HG02852 (cell line): ENCODE results near the gene NDUFB4.

ENCODE experiments used
- ATAC-seq: cut with Tn5 transposase; IDR thresholded peaks from one replicate; pipeline ENCODE4 v1.9.1; 2021; ENCODE audit warnings: mild to moderate bottlenecking, moderate library complexity; ENCODE audit not compliant: unreplicated experiment

Gene NDUFB4

DNA sequence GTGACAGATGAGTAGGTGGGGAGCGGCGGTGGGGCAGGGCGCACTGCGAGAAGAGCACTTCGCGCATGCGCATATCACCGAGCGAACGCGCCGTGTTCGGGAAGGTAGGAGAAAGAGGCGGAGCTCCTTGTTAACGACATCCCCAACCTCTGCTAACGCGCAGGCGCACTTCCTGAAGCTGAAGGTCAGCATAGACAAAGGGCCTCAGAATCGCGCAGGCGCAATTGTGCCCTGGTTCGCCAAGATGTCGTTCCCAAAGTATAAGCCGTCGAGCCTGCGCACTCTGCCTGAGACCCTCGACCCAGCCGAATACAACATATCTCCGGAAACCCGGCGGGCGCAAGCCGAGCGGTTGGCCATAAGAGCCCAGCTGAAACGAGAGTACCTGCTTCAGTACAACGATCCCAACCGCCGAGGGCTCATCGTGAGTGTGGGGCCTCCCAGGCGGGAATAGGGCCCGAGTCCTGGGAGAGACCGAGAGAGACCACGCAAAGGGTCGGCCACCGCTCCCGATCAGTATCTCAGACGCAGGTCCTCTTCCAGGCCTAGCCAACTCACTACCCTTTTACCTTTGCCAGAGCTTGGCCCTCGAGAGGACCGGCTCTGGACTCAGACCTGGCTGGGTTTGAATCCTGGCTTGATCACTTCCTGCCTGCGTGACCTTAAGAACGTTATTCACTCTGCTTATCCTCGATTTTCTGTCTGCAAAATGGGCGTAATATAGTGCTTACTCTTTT, at the start of gene NDUFB4:
TSS of gene NDUFB4 (plus strand) at position 221 of the 737 bp plus-strand sequence. CDS start at position 245, 24 bp downstream.
- ATAC-seq = peak; percentile 93

DNA sequence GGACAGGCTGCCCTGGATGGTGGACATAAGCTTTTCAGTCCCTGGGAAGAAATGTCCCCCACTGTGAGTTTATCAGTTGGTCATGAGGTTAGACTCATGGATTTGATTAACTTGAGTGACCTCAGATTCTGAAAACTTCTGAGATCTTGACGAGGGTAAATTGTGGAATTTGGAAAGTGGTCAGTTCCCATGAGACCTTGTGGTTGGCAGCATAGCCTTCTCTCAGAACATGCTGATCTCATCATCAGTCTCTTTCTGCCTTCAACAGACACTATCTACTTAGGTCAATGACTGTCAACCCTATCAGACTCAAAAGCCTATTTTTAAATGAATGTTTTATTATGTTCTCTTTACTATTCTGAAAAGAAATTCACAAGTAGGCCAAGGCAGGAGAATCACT, 45.6 kb upstream of the NDUFB4 start:
- no peak for ATAC-seq

DNA sequence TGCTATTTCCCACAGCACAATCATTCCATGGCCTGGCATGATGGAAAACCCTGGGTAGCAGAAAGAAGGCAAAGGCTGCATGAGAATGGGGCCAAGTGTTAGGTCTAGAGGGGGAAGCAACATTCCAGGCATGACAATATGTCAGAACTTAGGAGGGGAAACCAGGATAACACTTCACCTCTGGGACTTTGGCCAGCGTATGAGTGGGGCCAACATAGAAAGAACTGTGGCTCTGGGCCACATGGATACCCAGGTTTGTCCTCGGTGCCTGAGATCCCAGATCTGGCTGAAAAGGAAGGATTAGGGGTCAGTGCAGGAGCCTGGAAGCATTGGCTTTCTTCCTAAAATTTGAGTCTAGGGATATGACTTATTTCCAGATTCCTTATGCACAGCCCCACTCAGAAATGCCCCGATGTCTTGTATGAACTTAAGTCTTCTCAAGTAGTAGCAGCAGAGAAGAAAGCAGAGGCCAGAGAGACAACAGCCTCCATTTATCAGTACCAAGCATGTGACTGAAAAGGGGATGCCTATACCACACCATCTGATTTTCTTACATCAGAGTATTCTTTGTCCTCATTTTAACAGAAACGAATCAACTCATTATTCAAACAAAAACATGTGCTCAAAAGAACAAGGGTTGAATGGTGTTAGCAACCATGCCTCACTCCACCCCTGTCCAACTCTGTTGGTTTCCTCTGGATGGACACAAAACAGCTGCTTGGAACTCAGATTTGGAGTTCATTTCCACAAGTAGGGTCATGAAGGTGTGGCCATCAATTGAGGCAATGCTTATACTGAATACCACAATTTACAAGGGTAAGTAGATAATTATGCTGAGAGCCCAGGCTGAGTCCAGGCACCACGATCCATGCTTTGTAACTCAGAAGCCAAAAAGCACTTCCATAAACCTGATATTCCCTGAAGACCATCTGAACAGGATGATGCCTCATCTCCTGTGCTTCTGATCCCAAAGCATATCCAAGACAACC, 43.7 kb upstream of the NDUFB4 start:
- ATAC-seq = no peak

DNA sequence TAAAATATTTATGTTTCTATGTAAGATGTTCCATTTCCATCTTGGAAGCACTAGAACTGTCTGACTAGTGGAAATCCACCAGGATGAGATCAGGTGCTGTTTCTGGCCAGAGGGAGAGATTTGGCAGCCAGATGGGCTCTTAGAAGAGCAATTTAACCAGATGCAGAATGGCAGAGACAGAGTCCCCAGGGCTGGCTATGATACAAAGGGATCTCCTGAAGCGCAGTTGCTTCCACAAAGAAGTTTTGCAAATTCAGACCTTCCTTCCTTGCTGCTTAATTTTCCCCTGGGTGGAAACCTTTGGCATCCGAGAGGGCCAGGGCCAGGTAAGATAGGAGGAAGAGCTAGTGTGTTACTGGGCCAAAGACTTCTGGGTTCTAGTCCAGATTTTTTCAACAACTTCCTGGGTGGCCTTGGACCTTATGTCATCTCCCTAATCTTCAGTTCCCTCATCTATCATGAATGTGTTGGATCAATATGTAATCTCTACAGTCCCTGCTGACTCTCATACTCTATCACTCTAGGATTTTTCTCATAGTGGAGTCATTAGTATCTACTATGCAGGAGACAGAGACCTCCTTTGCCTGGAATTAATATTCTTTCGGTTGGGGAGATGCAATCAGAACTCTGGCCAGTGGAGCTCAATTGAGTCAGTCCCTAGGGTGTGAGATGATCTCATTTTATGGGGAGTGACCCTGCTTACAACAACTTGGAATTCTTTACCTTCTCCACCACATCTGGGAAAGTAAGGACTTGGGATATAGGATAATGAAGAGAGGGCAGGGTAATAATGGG, 41.1 kb upstream of the NDUFB4 start:
- ATAC-seq = no peak

DNA sequence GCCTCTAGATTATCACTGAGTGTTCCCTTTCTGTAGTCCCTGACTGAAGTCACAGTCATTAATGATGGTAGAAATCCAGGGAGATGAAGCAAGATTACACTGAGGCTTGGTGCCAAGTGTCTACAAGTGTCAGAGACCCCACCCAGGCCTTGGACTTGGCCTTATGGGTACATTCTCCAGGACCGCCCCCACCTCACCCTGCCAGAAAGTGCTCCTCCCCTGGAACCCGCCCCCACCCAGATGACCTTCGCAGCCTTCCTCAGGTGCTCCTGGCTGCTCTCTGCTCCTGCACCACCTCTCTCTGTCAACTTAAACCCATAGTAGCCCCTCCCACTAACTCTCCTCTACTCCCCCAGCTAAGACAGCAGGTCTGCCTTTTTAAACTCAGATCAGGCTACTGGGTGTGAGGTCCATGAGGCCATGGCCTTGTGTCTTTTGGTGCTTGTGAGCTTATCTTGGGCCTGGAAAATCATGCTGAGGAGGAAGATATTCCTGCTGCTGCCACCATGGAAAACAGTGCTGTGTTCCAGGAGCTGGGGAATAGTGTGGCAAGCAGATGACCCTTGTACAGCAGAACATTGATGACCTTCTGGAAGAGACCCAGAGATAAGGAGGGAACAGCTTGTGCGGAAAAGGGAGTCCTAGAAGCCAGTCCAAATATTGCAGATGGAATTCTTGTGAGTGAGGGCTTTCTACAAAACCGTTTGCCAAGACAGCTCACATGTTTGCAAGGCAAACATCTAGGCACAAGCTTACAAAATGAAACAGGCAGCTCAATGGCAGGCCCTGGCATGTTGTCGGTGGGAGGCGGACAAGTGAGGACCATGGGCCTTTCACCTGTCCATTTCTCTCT, 40.3 kb upstream of the NDUFB4 start:
- no peak for ATAC-seq

DNA sequence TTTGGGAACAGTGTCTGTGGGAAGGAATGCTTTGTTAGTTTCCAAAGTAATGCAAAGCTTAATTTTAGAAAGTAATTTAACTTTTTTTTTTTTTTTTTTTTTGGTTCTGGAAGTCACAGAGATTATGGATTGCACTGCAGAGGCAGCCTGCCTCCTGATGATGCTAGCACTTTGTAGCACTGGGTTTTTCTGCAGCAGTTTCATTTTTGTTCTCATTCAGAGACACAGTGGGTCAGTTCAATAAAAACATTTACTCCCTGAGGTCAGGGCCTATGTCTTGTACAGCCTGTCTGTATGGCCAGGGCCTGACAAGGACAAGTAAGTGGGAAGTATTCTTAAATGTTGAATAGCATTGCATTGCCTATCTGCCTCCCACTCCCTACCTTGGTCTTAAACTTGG, 39.0 kb upstream of the NDUFB4 start:
- no peak for ATAC-seq

DNA sequence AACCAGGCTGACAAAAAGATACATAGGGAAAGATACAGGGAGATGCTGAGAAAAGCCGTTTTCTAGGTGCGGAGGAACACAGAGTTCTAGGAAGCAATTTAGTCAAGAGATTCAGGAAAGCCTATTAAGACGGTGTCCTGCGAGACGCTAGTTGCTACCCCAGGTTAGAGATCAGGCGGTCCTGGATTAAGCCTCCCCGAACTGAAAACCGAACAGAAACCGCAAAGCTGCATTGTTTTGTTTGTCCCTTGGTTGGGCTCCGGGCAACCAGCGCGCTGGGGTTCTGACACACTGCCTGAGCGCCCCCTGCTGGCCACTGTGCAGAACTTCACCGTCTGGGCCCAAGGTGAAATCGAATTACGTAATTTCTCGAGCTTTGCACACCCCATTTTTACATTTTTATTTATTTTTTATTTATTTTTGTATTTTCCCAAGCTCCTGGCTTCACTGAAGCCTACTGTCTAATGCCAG, 37.3 kb upstream of the NDUFB4 start:
- ATAC-seq = peak; percentile 84

DNA sequence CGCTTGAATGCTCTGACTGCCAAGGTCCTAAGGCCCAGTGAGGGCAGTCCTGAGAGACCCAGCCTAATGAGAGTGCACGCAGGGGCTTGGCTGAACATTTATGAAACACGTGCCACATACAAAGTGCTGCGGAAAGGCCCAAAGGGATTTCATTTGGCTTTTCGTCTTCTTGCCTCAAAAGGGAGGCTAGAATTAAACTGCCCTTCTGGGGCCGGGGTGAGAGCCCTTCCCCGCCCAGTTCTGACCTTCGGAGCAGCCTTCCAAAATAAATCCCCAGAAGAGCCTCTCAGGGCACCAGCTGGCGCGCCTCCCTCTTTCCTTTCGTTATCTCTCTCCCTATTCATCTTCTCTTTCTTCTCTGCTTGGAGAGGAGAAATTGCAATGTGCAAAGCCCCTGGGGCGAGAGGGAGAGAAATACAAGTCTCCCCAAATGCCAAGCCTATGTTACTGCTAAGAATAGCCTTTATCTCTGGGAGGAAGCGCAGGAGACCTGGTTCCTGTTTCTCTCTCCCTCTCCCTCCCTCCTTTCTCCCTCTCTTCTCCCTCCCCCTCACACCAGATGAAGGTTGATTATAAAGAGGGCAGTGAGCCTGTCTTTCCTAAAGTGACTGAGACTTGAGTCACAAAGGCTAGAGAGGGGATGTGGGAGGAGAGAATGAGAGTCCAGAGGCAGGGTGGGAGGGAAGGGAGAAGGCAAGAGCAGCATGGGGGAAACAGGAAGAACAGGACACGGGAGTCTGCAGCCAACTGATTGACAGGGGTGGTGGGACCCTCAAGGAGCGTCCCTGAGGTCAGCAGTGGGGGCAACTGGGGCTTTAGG, 36.7 kb upstream of the NDUFB4 start:
- peak; percentile 27 for ATAC-seq

DNA sequence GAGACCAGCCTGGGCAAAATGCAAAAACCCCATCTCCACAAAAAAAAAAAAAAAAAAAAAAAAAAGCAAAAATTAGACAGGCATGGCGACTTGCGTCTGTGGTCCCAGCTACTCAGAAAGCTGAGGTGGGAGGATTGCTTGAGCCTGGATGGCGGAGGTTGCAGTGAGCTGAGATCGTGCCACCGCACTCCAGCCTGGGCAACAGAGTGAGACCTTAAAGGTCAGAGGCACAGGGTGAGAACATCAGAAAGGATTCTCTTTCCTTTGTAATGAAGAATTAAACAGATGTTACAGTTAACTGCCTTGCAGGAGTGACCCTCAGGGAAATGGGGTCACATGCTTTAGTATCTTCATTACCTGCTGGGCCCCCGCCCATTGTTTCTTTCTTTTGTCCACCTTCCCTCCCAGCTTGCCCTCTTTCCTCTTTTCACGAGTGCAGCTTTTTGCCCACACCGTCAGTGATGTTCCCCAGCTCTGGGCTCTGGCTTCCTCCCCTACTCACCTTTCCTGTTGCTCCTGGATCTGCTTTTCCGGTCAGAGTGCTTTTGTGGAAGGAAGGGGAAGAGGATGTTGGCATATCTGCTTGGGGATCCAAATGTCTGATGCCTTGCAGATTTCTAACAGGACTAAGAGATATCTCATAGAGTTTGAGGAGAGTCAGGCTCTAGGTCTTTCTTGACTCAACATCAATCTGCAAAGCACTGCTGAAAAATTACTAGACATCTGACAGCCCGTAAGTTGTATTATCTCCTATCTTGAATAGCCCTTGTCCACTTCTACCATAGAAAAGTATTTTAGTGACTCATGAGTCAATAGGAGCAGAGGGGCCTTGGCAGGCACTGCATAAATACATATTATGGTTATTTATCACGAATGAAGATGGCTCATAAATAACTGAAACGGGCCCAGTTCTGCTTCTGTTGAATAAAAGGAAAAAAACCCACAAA, 35.6 kb upstream of the NDUFB4 start:
- no peak for ATAC-seq

DNA sequence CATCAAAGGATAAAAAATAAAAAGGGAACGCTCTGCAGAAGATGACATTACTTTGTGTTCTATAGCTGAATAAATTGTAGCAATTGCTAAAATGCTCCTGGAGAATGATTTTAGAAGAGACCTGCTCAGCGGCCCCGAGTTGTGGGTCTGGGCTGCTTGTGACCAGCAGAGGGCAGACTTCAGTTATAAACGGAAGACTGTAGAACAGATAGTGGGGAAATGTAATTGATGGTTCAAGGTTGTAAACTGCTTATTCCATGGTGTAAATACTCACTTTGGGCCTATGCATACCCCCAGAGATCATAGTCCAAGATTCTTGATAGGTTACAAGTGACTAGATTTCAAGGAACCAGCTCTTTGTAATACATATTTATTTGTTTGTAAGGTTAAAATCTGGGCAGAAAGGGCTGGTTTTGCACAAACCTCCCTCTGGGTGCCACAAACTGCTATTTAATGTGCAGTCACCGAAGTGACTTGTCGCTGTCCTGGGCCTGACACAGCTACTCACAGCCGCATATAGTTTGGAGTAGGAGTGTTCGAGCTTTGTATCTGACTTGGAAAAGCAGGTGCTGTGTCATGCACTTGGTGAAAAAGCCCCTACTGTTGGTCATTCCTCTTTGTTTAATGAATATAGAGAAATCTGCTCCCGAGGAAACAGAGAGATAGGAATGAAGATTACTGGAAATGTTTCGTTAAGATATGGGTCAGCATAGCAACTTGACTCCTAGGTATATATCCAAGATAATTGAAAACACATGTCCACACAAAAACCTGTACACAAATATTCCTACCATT, 34.7 kb upstream of the NDUFB4 start:
- ATAC-seq = peak; percentile 55

DNA sequence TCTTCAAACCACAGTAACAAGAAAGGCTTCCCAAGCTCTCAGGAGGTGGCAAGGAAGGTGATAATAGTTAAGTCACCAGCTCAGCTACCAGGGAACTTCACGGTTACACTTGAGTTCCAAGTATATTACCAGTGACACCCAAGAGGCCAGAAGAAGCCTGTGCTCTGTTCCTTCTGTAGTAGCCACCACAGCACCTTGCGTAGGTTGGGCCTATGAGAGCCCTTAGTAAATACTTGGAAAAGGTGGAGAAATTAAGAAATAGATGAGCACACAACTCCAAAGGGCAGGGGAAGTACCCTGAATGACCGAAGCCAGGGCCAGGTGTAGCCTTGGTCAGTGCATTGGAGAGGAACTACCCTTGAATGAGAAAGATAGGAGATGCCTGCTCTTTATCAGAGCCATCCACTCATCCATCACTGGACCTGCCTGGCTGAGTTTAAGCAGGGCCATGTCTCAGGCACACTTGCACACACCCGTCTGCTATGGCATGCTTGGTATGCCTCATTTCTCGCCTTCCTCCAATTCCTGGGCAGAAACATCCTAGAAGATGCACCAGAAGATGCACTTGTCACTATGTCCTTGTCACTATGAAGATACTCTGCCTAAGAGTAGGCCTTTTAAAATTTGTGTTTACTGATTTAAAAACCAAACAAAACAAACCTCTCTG, 32.6 kb upstream of the NDUFB4 start:
- ATAC-seq = no peak

DNA sequence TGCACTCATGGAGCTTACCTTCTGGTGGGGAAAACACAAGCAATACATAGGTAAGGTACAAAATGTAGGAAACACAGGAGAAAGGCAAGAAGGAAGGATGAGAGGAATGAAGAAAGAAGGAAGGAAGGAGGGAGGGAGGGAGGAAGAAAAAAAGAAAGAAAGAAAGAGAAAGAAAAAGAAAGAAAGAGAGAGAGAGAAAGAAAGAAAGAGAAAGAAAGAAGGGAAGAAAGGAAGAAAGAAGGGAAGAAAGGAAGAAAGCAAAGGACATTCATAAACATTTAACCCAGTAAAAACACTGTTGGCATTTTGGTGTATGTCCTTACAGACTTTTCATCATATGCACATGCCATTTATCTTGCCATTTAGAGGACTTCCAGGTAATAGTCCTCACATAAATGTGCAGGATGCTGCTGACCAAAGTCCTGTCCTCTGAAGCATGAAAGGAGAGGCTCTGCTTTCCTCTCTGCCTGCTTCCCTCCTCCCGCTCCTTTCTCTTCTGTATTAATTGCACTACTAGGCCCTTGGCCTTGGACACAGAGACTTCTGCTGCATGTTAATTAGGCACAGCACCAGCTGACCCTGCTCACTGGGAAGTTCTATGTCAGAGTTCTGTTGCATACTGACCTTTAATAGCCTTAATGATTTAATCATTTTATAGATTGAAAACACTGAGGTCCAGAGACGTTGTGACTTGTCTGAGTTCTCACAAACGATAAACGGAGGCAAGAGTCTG, 29.7 kb upstream of the NDUFB4 start:
- no peak for ATAC-seq

DNA sequence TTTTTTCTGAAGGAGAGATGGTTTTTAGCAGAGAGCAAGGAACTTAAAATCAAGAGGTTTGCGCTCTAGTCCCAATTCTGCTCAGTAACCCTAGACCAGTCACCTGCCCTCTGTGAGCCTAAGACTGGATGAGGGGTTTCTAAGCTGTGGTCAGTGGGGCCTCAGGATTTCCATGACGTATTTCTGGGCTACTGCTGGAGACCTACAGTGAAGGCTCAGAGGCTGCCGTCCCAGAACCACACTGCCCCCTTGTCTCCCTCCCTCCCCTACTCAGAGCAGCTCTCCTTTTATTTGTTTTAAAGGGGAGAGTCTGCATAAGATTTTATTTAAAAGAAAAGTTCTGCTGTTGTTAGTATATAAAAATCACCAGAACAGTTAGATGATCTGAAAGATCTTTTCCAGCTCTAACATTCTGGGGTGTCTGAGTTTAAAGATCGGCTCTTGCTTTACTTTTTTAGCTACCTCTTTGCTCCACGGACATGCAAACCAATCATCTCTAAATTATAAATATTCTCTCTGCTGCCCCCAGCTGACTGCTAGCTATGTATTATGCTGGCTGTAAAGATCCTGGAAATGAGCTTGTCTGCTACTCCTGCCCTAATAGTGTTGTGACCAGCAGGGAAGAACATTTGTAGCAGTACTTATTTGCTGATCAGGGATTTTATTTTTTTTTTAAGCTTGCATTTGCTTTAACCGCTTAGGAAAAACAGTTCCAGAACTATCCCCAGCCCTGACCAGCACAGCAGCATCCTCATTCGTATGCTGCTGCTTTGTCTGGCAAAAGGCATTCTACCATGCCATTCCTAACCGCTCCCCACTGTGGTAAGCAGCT, 28.6 kb upstream of the NDUFB4 start:
- no peak for ATAC-seq

DNA sequence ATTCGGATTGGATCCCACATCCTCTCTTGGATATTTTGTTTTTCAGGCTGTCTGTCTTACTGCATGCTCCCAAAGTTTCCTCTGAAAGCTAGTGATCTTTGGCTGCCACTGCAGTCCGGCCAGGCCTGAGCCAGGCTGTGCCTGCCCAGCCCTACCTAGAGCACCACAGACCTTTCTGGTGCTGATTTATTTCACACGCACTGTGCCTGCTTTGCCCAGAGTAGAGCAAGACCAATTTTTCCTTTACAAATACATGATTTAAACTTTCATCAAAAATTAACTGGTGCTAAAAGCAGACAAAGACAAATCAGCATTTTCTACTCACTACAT, 28.0 kb upstream of the NDUFB4 start:
- no peak for ATAC-seq

DNA sequence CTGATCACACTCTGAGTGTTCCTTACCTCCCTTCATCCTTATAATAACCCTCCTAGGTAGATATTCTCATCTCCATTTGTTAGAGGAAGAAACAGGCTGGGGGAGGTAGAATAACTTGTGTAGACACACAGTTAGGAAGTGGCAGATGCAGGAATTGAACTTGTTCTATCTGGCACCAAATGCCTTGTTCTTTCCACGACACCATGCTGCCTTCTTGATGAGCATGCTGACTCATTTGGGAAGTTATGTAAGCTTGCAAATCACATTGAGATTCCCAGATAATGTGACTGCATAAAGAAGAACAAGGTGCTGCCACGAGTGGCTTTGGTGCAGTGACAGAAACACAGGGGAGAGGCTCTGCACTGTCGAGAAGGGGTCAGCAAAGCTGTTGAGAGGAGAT, 27.5 kb upstream of the NDUFB4 start:
- ATAC-seq = no peak
